NCI-H2196 (cell line): ENCODE data around the gene HES3.

ENCODE experiments used
- DNase-seq: peaks from one replicate; lab custom pipeline; 2025; ENCODE audit not compliant: unreplicated experiment; lab: John Stamatoyannopoulos, UW

Gene HES3

GRCh38 chr1:6276811-6277555 is 33.0 kb downstream of the HES3 start:
- no peak for DNase-seq

GRCh38 chr1:6278263-6278662 is 34.3 kb downstream of the HES3 start:
- DNase-seq = no peak

GRCh38 chr1:6279066-6279465 is 35.1 kb downstream of the HES3 start:
- no peak for DNase-seq

- DNase-seq = no peak
These were observed 35.8 kb downstream of the HES3 start for GRCh38 chr1:6279613-6280383.

- DNase-seq = peak; percentile 4
These were observed 36.9 kb downstream of the HES3 start for GRCh38 chr1:6280761-6281451.

DNA sequence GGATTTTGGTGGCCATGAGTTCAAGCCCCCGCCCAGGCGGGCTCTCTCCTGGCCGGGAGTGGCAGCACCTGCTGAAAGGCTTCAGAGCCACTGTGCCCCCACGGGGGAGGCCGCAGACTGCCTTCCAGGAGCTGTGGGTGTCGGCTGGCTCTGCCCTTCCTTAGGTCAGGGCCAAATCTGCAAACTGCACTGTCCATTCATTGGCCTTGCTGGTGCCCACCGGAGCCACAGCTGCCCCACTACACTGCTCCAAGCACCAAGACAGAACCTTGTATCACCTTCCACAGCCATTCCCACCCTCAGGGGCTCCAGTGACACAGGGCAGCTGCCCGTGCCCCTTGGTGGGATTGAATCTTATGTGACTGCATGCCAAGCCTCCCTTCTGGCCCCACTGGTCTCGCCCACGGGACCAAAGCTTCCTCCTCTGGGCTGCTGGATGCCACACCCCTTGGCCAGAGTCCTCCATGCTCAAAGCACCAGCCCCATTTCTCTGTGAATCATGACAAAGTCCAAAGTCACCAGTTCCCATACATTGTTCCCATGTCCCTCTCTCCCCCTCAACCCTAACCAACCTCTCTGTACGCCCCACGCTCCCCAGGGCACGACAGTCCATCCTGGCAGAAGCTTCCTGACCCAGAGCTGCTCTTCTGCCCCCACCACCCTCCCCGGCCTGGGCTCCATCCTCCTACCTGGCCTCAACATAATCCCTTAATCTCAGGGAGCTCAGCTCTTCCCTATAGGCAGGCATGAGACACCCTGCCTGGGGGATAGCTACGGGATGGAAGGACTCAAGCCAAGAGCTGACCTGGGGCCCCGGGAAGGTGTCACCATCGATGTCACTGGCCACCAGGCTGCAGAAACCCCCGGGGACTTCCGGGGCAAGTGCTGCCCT is 37.8 kb downstream of the HES3 start:
- DNase-seq = no peak

GRCh38 chr1:6282577-6283270 is 38.7 kb downstream of the HES3 start:
- no peak for DNase-seq

- DNase-seq = no peak
These were observed 41.4 kb downstream of the HES3 start for GRCh38 chr1:6285336-6285735.

DNA sequence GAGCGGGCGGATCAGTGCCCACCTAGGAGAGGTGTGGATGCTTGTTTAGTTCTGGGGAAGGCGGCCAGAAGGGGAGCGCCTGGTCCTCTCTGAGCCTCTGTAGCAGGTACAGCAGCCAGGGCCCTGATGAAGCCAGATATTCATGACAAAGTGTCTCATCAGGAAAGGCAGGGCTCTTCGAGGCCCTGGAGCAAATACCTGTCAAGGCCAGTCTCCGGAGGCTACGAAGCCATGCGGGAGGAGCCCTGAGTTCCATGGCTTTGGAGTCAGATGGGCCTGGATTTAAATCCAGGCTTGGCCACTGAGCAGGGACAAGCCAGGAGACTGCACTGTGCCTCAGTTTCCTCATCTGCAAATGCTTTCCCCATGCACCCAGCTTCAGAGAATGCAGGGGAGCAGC is 42.3 kb downstream of the HES3 start:
- DNase-seq = no peak

- no peak for DNase-seq
These were observed 43.0 kb downstream of the HES3 start for GRCh38 chr1:6287029-6287428.

GRCh38 chr1:6287431-6287886 is 43.5 kb downstream of the HES3 start:
- DNase-seq = no peak

DNA sequence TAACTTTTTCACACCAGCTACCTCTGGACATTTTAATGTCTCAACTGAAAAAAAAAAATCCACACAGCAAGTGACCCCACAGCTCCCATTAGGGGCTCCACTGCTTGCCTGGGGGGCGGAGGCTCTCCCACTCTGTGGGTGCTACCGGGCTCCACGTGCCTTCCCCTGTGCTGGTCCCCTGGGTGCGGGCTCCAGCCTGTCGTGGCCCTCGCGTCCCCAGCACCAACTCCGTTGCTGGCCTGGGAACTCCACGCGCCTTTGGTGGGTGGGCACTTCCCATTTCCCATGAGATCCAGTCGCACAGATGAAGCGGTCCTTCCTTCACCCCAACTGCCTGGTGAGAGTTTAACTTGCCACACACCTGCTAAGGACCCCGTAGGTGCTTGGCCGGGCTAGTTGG is 44.0 kb downstream of the HES3 start:
- DNase-seq = no peak

DNA sequence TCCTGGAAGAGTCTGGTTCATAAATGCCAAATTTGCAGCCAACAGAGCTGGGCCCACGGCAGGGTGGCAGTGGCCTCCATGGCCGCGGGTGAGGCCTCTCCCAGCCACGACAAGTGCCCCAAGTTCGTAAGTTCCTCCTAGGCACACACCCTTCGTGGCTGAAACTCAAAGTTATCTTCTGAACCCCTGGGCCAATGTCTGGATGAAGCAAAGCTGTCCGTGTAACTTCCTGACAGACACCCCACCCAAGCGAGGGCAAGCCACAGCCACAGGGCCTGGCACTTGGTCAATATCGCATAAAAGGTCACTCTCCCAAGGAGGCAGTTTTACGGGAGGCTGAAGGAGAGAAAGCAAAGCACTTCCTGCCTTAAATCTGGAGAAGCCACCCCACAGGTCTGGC is 44.7 kb downstream of the HES3 start:
- no peak for DNase-seq

GRCh38 chr1:6292102-6292501 is 48.1 kb downstream of the HES3 start:
- no peak for DNase-seq

GRCh38 chr1:6294080-6294889 is 50.3 kb downstream of the HES3 start:
- no peak for DNase-seq

- no peak for DNase-seq
These were observed 51.0 kb downstream of the HES3 start for GRCh38 chr1:6294890-6295556.
